Measurements from ENCODE around the gene FAM181A. TPM values are rescaled to one million over a fixed set of nuclear protein-coding genes. Genes with fewer than 3 reads are reported as not detected.

FAM181A gene
- total and polyA plus RNA-seq, 9 of the 15 experiments (the other 6 are each of a cell fraction or from before 2014, with no cell fraction given) = not detected

- Histone ChIP-seq H3K9ac (ENCODE audit: insufficient read depth in 1 of 2, low read depth in 2 of 2, low read length in 2 of 2) (no peak overlapping the region), H2AFZ (ENCODE audit: low read depth, low read length) (no peak overlapping the region), H3K4me1 (replicated peaks in 1 of 2; ENCODE audit: control insufficient read depth in 2 of 2, insufficient read depth in 2 of 2, low read length in 2 of 2) (peaks cover 0 to 8% of the 10 kb centered on the region in 2 experiments; a peak in 1 of 5 replicates), H3K4me3 (no peak overlapping the region), H3K27ac (ENCODE audit: extremely low read depth, low read depth, low read length) (no peak overlapping the region), H3K9me3 (replicated peaks; ENCODE audit: control insufficient read depth, insufficient read depth, low read depth, low read length) (no peaks in the 10 kb centered on the region), H3K36me3 (ENCODE audit: control insufficient read depth, insufficient read depth, low read length) (no peaks in the 10 kb centered on the region), H3K9me1 (ENCODE audit: control insufficient read depth, insufficient read depth, low read length) (no peaks in the 10 kb centered on the region), H3K4me2 (ENCODE audit: insufficient read depth, low read length) (no peak overlapping the region), H3K27me3 (ENCODE audit: control insufficient read depth in 2 of 2, insufficient read depth in 2 of 2, low read length in 2 of 2) (peaks cover 2 to 20% of the 10 kb centered on the region in 2 experiments; a peak in 1 of 5 replicates), H4K20me1 (replicated peaks; ENCODE audit: control insufficient read depth, insufficient read depth, low read length) (no peaks in the 10 kb centered on the region; the same call in 1 of the 2 replicates), H3K79me2 (ENCODE audit: control insufficient read depth, insufficient read depth, low read length) (no peaks in the 10 kb centered on the region)
- intact Hi-C loops (cut with micrococcal nuclease) = no loop called here
- WGBS (ENCODE audit: insufficient coverage, low coverage, missing lambda C conversion rate) = 2% methylated on average over 8 of the region's 14 CpGs
- CTCF ChIA-PET (ENCODE audit: low intra/inter-chr PET ratio) = no interaction called here
- no peak for FAIRE-seq
- no peak for TF ChIP-seq ZBTB34 (CRISPR knock-in tag; IDR thresholded peaks at IDR 0.05)
- no peak for TF ChIP-seq ATF1 (CRISPR knock-in tag; IDR thresholded peaks at IDR 0.05)
- TF ChIP-seq ATF1 (tag; IDR thresholded peaks at IDR 0.05) = no peak
- TF ChIP-seq, protein P1, sequence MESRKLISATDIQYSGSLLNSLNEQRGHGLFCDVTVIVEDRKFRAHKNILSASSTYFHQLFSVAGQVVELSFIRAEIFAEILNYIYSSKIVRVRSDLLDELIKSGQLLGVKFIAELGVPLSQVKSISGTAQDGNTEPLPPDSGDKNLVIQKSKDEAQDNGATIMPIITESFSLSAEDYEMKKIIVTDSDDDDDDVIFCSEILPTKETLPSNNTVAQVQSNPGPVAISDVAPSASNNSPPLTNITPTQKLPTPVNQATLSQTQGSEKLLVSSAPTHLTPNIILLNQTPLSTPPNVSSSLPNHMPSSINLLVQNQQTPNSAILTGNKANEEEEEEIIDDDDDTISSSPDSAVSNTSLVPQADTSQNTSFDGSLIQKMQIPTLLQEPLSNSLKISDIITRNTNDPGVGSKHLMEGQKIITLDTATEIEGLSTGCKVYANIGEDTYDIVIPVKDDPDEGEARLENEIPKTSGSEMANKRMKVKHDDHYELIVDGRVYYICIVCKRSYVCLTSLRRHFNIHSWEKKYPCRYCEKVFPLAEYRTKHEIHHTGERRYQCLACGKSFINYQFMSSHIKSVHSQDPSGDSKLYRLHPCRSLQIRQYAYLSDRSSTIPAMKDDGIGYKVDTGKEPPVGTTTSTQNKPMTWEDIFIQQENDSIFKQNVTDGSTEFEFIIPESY (CRISPR knock-in tag; IDR thresholded peaks at IDR 0.05) = no peak
- TF ChIP-seq SAFB (IDR thresholded peaks at IDR 0.05; ENCODE audit: borderline replicate concordance, low read depth, low read length) = no peak
- no peak for TF ChIP-seq TAF15 (IDR thresholded peaks at IDR 0.05; ENCODE audit: low read depth, low read length)
- TF ChIP-seq NFXL1 (CRISPR knock-in tag; IDR thresholded peaks at IDR 0.05) = no peak
- no peak for TF ChIP-seq FOXA3 (CRISPR knock-in tag; conservative IDR thresholded peaks at IDR 0.05 in 1 of 2, IDR thresholded peaks at IDR 0.05 in 1 of 2)
- in situ Hi-C loops (cut with MboI) = no loop called here
- no TSS peak for BruUV-seq (replicated peaks)
- POLR2A ChIA-PET = no interaction called here
- DNase-seq (ENCODE audit: extremely low read depth in 1 of 4, low spot score in 3 of 4) = no peak
- no peak for ATAC-seq
Observed at GRCh38 chr14:93956514-93957332, 29.6 kb downstream of the FAM181A start.
